IMR-90 (cell line): ENCODE measurements around the gene WFDC9. TPM values are rescaled to one million over a fixed set of nuclear protein-coding genes. Genes with fewer than 3 reads are reported as not detected.

Experiments
- ATAC-seq: fragments of 200-7000 bp; cut with Tn5 transposase; 2 replicates; pipeline ENCODE4 v1.9.1; 2020; ENCODE audit warnings: low read depth, mild to moderate bottlenecking, moderate library complexity
- BruUV-seq: library from RNA; stranded (reverse); fragments of 400-500 nt; replicated peaks from 2 replicates; lab custom pipeline; 2021; lab: Mats Ljungman, UMichigan
- CTCF ChIA-PET: fragments of 300-600 bp; formaldehyde crosslinking; extraction: SDS; loops from one replicate; lab custom pipeline; 2021; ENCODE audit warnings: antibody characterized with exemption; lab: Yijun Ruan, JAX
- POLR2A ChIA-PET: fragments of 300-600 bp; sonication (Branson Sonifier 250); formaldehyde crosslinking; loops from one replicate; lab custom pipeline; 2022; ENCODE audit warnings: antibody characterized with exemption; ENCODE audit not compliant: unreplicated experiment; lab: Charles Lee
- DNase-seq: peaks from one replicate; pipeline ENCODE4 v3.0.0; 2013
- H2AFZ ChIP-seq: replicated peaks from 2 replicates; pipeline ENCODE3; 2013; ENCODE audit warnings: low read length, mild to moderate bottlenecking; ENCODE audit not compliant: poor library complexity
- H2AK5ac ChIP-seq: 2 replicates; pipeline ENCODE4 v1.6.1; 2013; ENCODE audit warnings: low read depth, low read length, inconsistent platforms
- H2AK9ac ChIP-seq: replicated peaks from 2 replicates; pipeline ENCODE3; 2013; ENCODE audit warnings: mild to moderate bottlenecking, low read depth, low read length, moderate library complexity; ENCODE audit not compliant: poor library complexity
- H2BK120ac ChIP-seq: 2 replicates; pipeline ENCODE4 v1.6.1; 2013; ENCODE audit warnings: low read depth, low read length, inconsistent platforms
- H2BK15ac ChIP-seq: 3 replicates; pipeline ENCODE4 v1.6.1; 2013; ENCODE audit warnings: low read depth, low read length, inconsistent platforms
- H2BK20ac ChIP-seq: 2 replicates; pipeline ENCODE4 v1.6.1; 2013; ENCODE audit warnings: low read depth, mild to moderate bottlenecking, inconsistent platforms, low read length, moderate library complexity
- H2BK5ac ChIP-seq: 2 replicates; pipeline ENCODE4 v1.6.1; 2013; ENCODE audit warnings: mild to moderate bottlenecking, low read depth, low read length, inconsistent platforms; ENCODE audit not compliant: poor library complexity, severe bottlenecking
- H3K14ac ChIP-seq: replicated peaks from 2 replicates; pipeline ENCODE4 v1.6.1; 2013; ENCODE audit warnings: low read depth, low read length, inconsistent platforms
- H3K18ac ChIP-seq: 2 replicates; pipeline ENCODE4 v1.6.1; 2013; ENCODE audit warnings: low read depth, low read length, control low read depth
- H3K23ac ChIP-seq: 2 replicates; pipeline ENCODE4 v1.6.1; 2013; ENCODE audit warnings: low read depth, low read length, inconsistent platforms
- H3K27ac ChIP-seq: 2 replicates; pipeline ENCODE4 v1.5.1; 2013; ENCODE audit warnings: mild to moderate bottlenecking, control low read depth, low read length; ENCODE audit not compliant: insufficient read depth
- H3K27me3 ChIP-seq: 2 replicates; pipeline ENCODE4 v1.6.1; 2013; ENCODE audit warnings: low read length; ENCODE audit not compliant: control insufficient read depth, insufficient read depth
- H3K36me3 ChIP-seq: 2 replicates; pipeline ENCODE4 v1.6.1; 2013; ENCODE audit warnings: low read length, mixed read lengths; ENCODE audit not compliant: control insufficient read depth, insufficient read depth
- H3K4ac ChIP-seq: 2 replicates; pipeline ENCODE4 v1.6.1; 2013; ENCODE audit warnings: low read depth, low read length, inconsistent platforms
- H3K4me1 ChIP-seq: 2 replicates; pipeline ENCODE4 v1.6.1; 2013; ENCODE audit warnings: low read length, mixed read lengths; ENCODE audit not compliant: control insufficient read depth, insufficient read depth
- H3K4me2 ChIP-seq: 2 replicates; pipeline ENCODE4 v1.6.1; 2013; ENCODE audit warnings: low read depth, mild to moderate bottlenecking, control low read depth, low read length, moderate library complexity
- H3K4me3 ChIP-seq: 2 replicates; pipeline ENCODE4 v1.5.1; 2013; ENCODE audit warnings: low read depth, mild to moderate bottlenecking, control low read depth, low read length, moderate library complexity; ENCODE audit not compliant: insufficient read depth
- H3K56ac ChIP-seq: 2 replicates; pipeline ENCODE4 v1.6.1; 2013; ENCODE audit warnings: low read length, inconsistent platforms; ENCODE audit not compliant: insufficient read depth; ENCODE audit errors: extremely low read depth
- H3K79me1 ChIP-seq, 2 experiments: 2 replicates each; pipeline ENCODE4 v1.6.1; 2013; ENCODE audit warnings: low read length in 2 of 2, inconsistent platforms in 1 of 2, low read depth in 1 of 2
- H3K9ac ChIP-seq: 2 replicates; pipeline ENCODE4 v1.6.1; 2013; ENCODE audit warnings: low read depth, low read length, control low read depth
- H3K9me1 ChIP-seq: 2 replicates; pipeline ENCODE4 v1.6.1; 2013; ENCODE audit warnings: low read length, inconsistent platforms; ENCODE audit not compliant: insufficient read depth
- H3K9me3 ChIP-seq: 2 replicates; pipeline ENCODE4 v1.6.1; 2013; ENCODE audit warnings: low read length; ENCODE audit not compliant: control insufficient read depth, insufficient read depth
- H4K20me1 ChIP-seq: 2 replicates; pipeline ENCODE4 v1.6.1; 2013; ENCODE audit warnings: low read length, inconsistent platforms; ENCODE audit not compliant: insufficient read depth
- H4K5ac ChIP-seq: 2 replicates; pipeline ENCODE4 v1.6.1; 2013; ENCODE audit warnings: mild to moderate bottlenecking, low read depth, low read length, control low read depth
- H4K8ac ChIP-seq, 2 experiments: 2 replicates each; pipeline ENCODE4 v1.6.1; 2013; ENCODE audit warnings: low read depth in 2 of 2, low read length in 2 of 2, control low read depth in 1 of 2, inconsistent platforms in 1 of 2
- H4K91ac ChIP-seq: 2 replicates; pipeline ENCODE4 v1.6.1; 2013; ENCODE audit warnings: low read depth, low read length, inconsistent platforms; ENCODE audit not compliant: insufficient read depth
- CEBPB ChIP-seq: IDR thresholded peaks from 2 replicates; pipeline ENCODE4 v1.6.1; 2012; ENCODE audit warnings: low read depth, low read length, improper control_type of control experiment
- FOS ChIP-seq: fragments of 150-350 bp; IDR thresholded peaks from 2 replicates; pipeline ENCODE4 v1.6.1; 2016; ENCODE audit warnings: low read depth, low read length
- RAD21 ChIP-seq: IDR thresholded peaks from 2 replicates; pipeline ENCODE4 v1.6.1; 2012; ENCODE audit warnings: low read length, improper control_type of control experiment
- dilution Hi-C: fragments of 300-500 bp; cut with HindIII; formaldehyde crosslinking; loops from one replicate; pipeline ENCODE4 v1.14.3; 2018; ENCODE audit warnings: low sequenced_read_pairs; ENCODE audit not compliant: unreplicated experiment
- in situ Hi-C: fragments of 300-500 bp; cut with MboI; formaldehyde crosslinking; loops from 3 replicates; pipeline ENCODE4 v1.14.3; 2019; ENCODE audit warnings: low sequenced_read_pairs, inconsistent platforms, mixed read lengths
- intact Hi-C: fragments of 100-400 bp; cut with micrococcal nuclease; formaldehyde crosslinking; loops from 2 replicates; pipeline ENCODE4 v1.10.0; 2022
- polyA plus RNA-seq, 3 experiments: library from polyadenylated mRNA; depleted of rRNA; stranded (reverse); fragments of >200 nt; gene quantifications; 2 replicates each; pipeline ENCODE4 v1.2.3, GENCODE V29; 2012; ENCODE audit warnings: low replicate concordance in 1 of 3
- total RNA-seq: library from RNA; depleted of rRNA; stranded (reverse); fragments of >200 nt; gene quantifications from 2 replicates; pipeline ENCODE4 v1.2.3, GENCODE V29; 2012
- TF ChIP-seq, protein P1 (sequence below): fragments of 150-350 bp; IDR thresholded peaks from 2 replicates; pipeline ENCODE4 v1.6.1; 2016; ENCODE audit warnings: low read depth, mild to moderate bottlenecking, low read length, moderate library complexity, borderline replicate concordance
- TF ChIP-seq, protein P2 (sequence below): fragments of 150-350 bp; IDR thresholded peaks from 2 replicates; pipeline ENCODE4 v1.6.1; 2017; ENCODE audit warnings: mild to moderate bottlenecking, antibody characterized with exemption, low read length, low read depth

Gene WFDC9
- total and polyA plus RNA-seq, 2 of the 4 experiments (the other 2 are of a cell fraction) = not detected

DNA sequence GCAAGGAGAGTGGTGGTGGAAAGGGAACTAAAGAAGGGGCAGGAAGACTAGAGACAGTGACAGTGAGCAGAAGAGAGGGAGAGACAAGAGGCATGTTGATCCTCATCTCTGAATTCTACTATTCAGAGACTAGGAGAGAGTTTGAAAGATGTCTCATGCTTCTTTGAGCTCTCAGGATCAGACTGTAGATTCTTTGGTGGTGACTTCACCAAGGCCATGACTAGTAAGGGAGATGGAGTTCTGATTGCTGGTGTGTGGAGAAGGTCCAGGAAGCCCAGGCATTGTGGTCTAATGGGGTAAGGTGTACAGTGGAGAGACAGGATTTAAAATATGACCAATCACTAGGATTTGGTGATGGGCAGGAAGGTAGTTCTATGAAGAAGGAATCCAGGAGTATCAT, 713 bp downstream of the WFDC9 start:
- no peak overlapping the region for H4K5ac ChIP-seq
- H4K20me1 ChIP-seq = no peaks in the 10 kb centered on the region
- no peaks in the 10 kb centered on the region for H3K27me3 ChIP-seq
- H3K27ac ChIP-seq = no peak overlapping the region
- H2BK120ac ChIP-seq = no peak overlapping the region
- ATAC-seq (no peak), DNase-seq (no peak)
- no peak overlapping the region for H4K8ac ChIP-seq
- no peaks in the 10 kb centered on the region for H3K79me1 ChIP-seq
- no TSS peak for BruUV-seq
- H2BK15ac ChIP-seq = no peak overlapping the region
- in situ Hi-C loops (no loop called here), dilution Hi-C loops (no loop called here), intact Hi-C loops (no loop called here)
- H3K14ac ChIP-seq = no peak overlapping the region
- H3K4me2 ChIP-seq = no peak overlapping the region
- no peak overlapping the region for H2AFZ ChIP-seq
- H3K9ac ChIP-seq = no peak overlapping the region
- no peak overlapping the region for H3K18ac ChIP-seq
- no peaks in the 10 kb centered on the region for H3K9me1 ChIP-seq
- no peaks in the 10 kb centered on the region for H3K36me3 ChIP-seq
- no peak overlapping the region for H2AK9ac ChIP-seq
- no peak overlapping the region for H3K4ac ChIP-seq
- no peak overlapping the region for H2AK5ac ChIP-seq
- ChIA-PET POLR2A (no interaction called here), CTCF (interaction anchor here (0.6 to 1.3 kb wide), 2 partner anchors 28 to 50 kb away, joined by 4 to 7 read pairs; no protein-coding TSS in a partner anchor)
- no peak overlapping the region for H3K23ac ChIP-seq
- no peaks in the 10 kb centered on the region for H3K4me1 ChIP-seq
- H2BK5ac ChIP-seq = no peak overlapping the region
- H4K91ac ChIP-seq = no peak overlapping the region
- no peaks in the 10 kb centered on the region for H3K9me3 ChIP-seq
- TF ChIP-seq, protein P1, sequence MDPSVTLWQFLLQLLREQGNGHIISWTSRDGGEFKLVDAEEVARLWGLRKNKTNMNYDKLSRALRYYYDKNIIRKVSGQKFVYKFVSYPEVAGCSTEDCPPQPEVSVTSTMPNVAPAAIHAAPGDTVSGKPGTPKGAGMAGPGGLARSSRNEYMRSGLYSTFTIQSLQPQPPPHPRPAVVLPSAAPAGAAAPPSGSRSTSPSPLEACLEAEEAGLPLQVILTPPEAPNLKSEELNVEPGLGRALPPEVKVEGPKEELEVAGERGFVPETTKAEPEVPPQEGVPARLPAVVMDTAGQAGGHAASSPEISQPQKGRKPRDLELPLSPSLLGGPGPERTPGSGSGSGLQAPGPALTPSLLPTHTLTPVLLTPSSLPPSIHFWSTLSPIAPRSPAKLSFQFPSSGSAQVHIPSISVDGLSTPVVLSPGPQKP = no peak
- TF ChIP-seq FOS (no peak), CEBPB (no peak), RAD21 (no peak)
- TF ChIP-seq, protein P2, sequence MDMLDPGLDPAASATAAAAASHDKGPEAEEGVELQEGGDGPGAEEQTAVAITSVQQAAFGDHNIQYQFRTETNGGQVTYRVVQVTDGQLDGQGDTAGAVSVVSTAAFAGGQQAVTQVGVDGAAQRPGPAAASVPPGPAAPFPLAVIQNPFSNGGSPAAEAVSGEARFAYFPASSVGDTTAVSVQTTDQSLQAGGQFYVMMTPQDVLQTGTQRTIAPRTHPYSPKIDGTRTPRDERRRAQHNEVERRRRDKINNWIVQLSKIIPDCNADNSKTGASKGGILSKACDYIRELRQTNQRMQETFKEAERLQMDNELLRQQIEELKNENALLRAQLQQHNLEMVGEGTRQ = no peak
- H2BK20ac ChIP-seq = no peak overlapping the region
- no peak overlapping the region for H3K4me3 ChIP-seq
- no peak overlapping the region for H3K56ac ChIP-seq
